Activated CD8-positive, alpha-beta T cell treated with anti-CD3 and anti-CD28 coated beads, Interleukin-2, amount 10 ng/mL, durations not matched to agents 7 days and 5 days (primary cell): ENCODE measurements around the gene RASL11B. TPM values are rescaled to one million over a fixed set of nuclear protein-coding genes. Genes with fewer than 3 reads are reported as not detected.

Source experiments
- ATAC-seq: fragments of 150-1000 bp; cut with Tn5 transposase; one replicate; pipeline ENCODE4 v1.10.0; 2021; ENCODE audit warnings: moderate library complexity
- CTCF ChIA-PET: fragments of 350-600 bp; sonication (Branson Sonifier 250); formaldehyde crosslinking; loops from one replicate; lab custom pipeline; 2021; ENCODE audit warnings: antibody characterized with exemption; lab: Charles Lee
- POLR2A ChIA-PET: fragments of 350-600 bp; sonication (Branson Sonifier 250); formaldehyde crosslinking; loops from one replicate; lab custom pipeline; 2021; ENCODE audit warnings: antibody characterized with exemption; lab: Charles Lee
- DNase-seq: peaks from one replicate; pipeline ENCODE4 v3.0.0-alpha.2; 2020
- H3K27ac Mint-ChIP-seq: one replicate; pipeline ENCODE4 v1.8.0; 2021; ENCODE audit warnings: mild to moderate bottlenecking, mixed read lengths
- H3K27me3 Mint-ChIP-seq: one replicate; pipeline ENCODE4 v1.8.0; 2021; ENCODE audit warnings: low read depth, mixed read lengths
- H3K36me3 Mint-ChIP-seq: one replicate; pipeline ENCODE4 v1.8.0; 2021; ENCODE audit warnings: low read depth, mixed read lengths
- H3K4me1 Mint-ChIP-seq: one replicate; pipeline ENCODE4 v1.8.0; 2021; ENCODE audit warnings: low read depth, mixed read lengths
- H3K4me3 Mint-ChIP-seq: one replicate; pipeline ENCODE4 v1.8.0; 2021; ENCODE audit warnings: mild to moderate bottlenecking, mixed read lengths
- H3K9me3 Mint-ChIP-seq: one replicate; pipeline ENCODE4 v1.8.0; 2022; ENCODE audit warnings: mixed read lengths; ENCODE audit not compliant: insufficient read depth
- total RNA-seq, 2 experiments: library from RNA; stranded (reverse); gene quantifications; one replicate each; pipeline ENCODE4 v1.2.3, GENCODE V29; 2021

The RASL11B gene
- total RNA-seq, 2 experiments from 2014 or later, result 0.13 TPM; not detected in 1

- ChIA-PET CTCF (no interaction called here), POLR2A (no interaction called here)
- DNase-seq (no peak), ATAC-seq (no peak)
- Mint-ChIP-seq H3K27ac (no peak overlapping the region), H3K9me3 (no peaks in the 10 kb centered on the region), H3K27me3 (no peaks in the 10 kb centered on the region), H3K4me3 (no peak overlapping the region), H3K36me3 (no peaks in the 10 kb centered on the region), H3K4me1 (peaks cover 17% of the 10 kb centered on the region)
Measured at GRCh38 chr4:52879471-52879870, 17.4 kb downstream of the RASL11B start.

DNA sequence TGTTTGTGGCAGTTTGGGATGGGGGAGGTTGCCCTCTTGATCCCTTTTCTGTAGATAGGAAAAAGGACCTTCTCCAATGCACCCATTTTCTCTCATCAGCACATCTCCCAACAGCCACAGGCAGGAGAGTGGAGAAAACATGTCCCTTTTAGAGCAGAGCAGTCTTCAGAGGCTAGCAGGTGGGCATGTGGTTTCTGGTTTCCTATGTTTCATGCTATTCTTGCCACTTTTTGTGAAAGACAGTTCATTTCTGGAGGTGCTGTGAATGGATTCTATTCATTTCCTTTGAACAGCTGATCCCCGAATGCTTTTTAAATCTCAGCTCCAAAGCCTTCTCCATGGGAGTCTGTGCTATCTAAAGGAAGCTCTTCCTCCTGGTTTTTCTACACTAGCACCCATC, 18.9 kb downstream of the RASL11B start:
- peaks cover 14% of the 10 kb centered on the region for H3K4me1 Mint-ChIP-seq
- H3K27me3 Mint-ChIP-seq, result no peaks in the 10 kb centered on the region
- H3K9me3 Mint-ChIP-seq, result no peaks in the 10 kb centered on the region
- ATAC-seq (no peak), DNase-seq (no peak)
- no peaks in the 10 kb centered on the region for H3K36me3 Mint-ChIP-seq
- H3K27ac Mint-ChIP-seq, result no peak overlapping the region
- H3K4me3 Mint-ChIP-seq, result no peak overlapping the region
- ChIA-PET POLR2A (no interaction called here), CTCF (no interaction called here)

DNA sequence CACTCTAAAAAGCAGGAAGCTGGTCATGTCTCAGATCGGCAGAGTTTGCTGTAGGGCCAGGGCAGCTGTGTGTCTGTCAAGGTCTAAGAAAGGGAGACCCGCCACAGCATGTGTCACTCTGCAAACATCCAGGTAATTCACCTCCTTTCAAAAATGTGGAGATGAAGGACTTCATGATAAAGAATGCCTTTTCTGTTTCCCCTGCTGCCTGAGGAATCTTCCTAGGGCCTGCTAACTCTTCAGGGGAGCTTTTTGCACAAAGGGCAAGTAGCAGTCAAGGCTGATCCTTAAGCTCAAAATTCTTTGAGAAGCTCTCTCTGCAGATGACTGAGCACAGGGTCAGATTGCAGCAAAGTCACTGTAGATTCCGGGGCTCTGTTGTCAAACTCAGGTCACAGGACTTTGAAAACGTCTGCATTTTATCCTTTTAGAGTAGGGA, 21.1 kb downstream of the RASL11B start:
- Mint-ChIP-seq H3K36me3 (no peaks in the 10 kb centered on the region), H3K27ac (no peak overlapping the region), H3K9me3 (no peaks in the 10 kb centered on the region), H3K4me3 (no peak overlapping the region), H3K4me1 (peaks cover 8% of the 10 kb centered on the region), H3K27me3 (no peaks in the 10 kb centered on the region)
- CTCF ChIA-PET, result interaction anchor here (1.7 kb wide), 1 partner anchor 29 kb away, joined by 4 read pairs; no protein-coding TSS in a partner anchor
- ATAC-seq (no peak), DNase-seq (no peak)
- POLR2A ChIA-PET, result no interaction called here

DNA sequence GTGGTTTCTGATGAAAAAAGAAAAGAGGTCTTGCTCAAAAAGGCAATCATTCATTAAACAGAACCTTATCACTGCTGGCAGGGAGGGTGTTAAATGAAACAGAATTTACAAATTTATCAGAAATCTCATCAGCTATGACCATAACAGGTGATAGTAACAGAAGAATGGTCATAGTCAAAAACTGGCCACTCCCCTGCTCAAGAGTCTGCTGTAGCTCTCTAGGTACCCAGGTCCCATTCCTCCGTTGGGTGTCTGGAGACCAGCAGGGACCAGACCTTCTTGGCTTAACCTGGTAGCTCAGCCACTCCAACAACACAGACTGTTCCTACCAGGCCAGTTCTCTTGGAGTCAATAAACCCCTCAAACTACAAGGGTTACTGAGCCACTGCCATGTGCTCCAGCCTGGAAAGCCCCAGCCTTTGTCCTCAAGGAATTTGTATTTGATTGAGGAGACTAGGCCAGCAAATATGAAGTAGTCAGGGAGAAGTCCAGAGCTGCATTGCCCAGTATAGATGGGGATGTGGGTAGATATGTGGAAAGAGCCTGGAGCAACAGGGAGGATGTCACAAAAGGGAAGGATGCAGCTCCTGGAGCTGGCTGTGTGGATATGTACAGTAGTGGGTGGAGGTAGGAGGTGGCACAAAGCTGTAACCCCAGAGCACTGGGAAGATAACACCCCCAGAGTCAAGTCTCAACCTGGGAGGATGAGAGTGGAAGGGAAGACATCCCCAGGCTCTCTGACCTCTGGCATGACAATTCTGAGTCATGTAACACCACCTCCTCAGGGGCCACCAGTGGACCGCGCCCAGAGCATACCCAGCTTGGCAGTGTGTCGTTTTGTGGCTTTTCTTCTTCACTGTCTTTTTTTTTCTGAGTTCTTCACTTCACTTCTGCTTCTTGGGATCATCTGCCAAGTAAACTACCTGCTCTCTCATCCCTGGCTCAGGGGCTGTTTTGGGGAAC, 21.9 kb downstream of the RASL11B start:
- DNase-seq, result no peak
- ChIA-PET CTCF (interaction anchor here (1.7 kb wide), 1 partner anchor 28 kb away, joined by 4 read pairs; no protein-coding TSS in a partner anchor), POLR2A (no interaction called here)
- Mint-ChIP-seq H3K36me3 (peaks cover 3% of the 10 kb centered on the region), H3K4me3 (no peak overlapping the region), H3K27ac (no peak overlapping the region), H3K9me3 (no peaks in the 10 kb centered on the region), H3K27me3 (no peaks in the 10 kb centered on the region), H3K4me1 (peaks cover 8% of the 10 kb centered on the region)
- ATAC-seq, result no peak

DNA sequence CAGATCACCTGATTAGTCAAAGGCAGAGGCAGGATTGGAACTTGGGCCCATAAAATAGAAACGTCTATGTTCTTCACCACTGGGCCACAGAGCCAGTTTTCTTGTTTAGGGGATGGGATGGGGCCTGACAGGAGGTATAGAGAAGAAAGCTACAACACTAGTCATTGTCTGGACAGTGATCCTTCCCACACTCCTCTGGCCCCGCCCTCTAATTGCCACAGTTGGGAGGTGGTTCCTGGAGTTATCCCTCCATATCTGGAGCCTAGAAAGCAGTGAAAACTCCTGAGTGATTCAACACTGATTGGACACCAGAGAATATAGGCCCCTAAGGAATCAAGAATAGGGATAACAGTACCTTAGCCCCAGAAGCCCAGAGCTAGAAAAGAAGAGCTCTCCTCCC, 22.9 kb downstream of the RASL11B start:
- CTCF ChIA-PET, result interaction anchor here (0.8 kb wide), 1 partner anchor 179 kb away, joined by 3 read pairs; no protein-coding TSS in a partner anchor
- Mint-ChIP-seq H3K4me3 (no peak overlapping the region), H3K4me1 (peaks cover 14% of the 10 kb centered on the region), H3K27me3 (no peaks in the 10 kb centered on the region), H3K9me3 (no peaks in the 10 kb centered on the region), H3K27ac (no peak overlapping the region), H3K36me3 (peaks cover 3% of the 10 kb centered on the region)
- ATAC-seq (no peak), DNase-seq (no peak)
- POLR2A ChIA-PET, result no interaction called here

GRCh38 chr4:52889354-52889753, 27.2 kb downstream of the RASL11B start:
- no peak for ATAC-seq
- POLR2A ChIA-PET, result no interaction called here
- Mint-ChIP-seq H3K9me3 (no peaks in the 10 kb centered on the region), H3K27me3 (no peaks in the 10 kb centered on the region), H3K36me3 (peaks cover 3% of the 10 kb centered on the region), H3K4me1 (peaks cover 22% of the 10 kb centered on the region), H3K27ac (no peak overlapping the region), H3K4me3 (no peak overlapping the region)
- CTCF ChIA-PET, result no interaction called here
- no peak for DNase-seq

DNA sequence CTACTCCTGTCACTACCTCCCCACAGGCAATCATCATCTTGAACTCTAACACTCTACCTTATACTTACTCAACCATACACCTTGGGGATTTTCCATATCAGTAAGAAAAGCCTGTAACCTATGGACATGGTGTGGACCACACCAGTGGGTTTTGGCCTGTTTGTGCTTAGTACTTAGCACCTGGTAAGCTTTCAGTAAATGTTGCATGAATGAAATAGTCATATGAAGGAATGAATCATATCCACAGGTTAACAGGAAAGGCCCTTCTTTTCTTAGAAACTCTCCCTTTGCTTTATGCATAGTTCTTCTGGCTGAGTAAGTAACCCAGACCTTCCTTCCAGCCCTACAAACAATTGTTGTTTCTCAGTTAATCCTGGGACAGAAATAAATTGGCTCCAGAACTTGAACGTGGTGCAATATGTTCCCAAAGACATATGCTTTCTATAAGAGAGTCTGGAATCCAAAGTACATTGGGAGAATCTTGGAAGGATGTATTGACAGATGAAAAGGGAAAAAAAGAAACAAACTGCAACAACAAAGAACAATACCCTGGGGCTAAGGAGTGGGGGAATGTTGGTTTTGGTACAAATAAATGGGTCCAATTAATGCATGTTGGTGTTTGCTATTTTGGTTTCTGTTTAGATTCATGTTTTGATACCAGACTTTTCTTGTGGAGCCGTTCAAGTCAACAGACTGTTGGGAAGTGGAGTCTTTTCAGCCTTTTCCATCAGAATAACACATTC, 27.8 kb downstream of the RASL11B start:
- Mint-ChIP-seq H3K4me1 (peaks cover 27% of the 10 kb centered on the region), H3K27me3 (no peaks in the 10 kb centered on the region), H3K36me3 (peaks cover 3% of the 10 kb centered on the region), H3K4me3 (no peak overlapping the region), H3K27ac (no peak overlapping the region), H3K9me3 (no peaks in the 10 kb centered on the region)
- ATAC-seq (no peak), DNase-seq (no peak)
- ChIA-PET POLR2A (no interaction called here), CTCF (no interaction called here)

- ATAC-seq, result no peak
- Mint-ChIP-seq H3K4me1 (peaks cover 32% of the 10 kb centered on the region), H3K4me3 (no peak overlapping the region), H3K36me3 (peaks cover 3% of the 10 kb centered on the region), H3K27ac (no peak overlapping the region), H3K9me3 (no peaks in the 10 kb centered on the region), H3K27me3 (no peaks in the 10 kb centered on the region)
- ChIA-PET POLR2A (no interaction called here), CTCF (no interaction called here)
- DNase-seq, result no peak
Measured at GRCh38 chr4:52890521-52890791, 28.3 kb downstream of the RASL11B start.

GRCh38 chr4:52891743-52892142, 29.6 kb downstream of the RASL11B start:
- CTCF ChIA-PET, result no interaction called here
- Mint-ChIP-seq H3K9me3 (no peaks in the 10 kb centered on the region), H3K4me1 (peaks cover 35% of the 10 kb centered on the region), H3K36me3 (peaks cover 3% of the 10 kb centered on the region), H3K27me3 (no peaks in the 10 kb centered on the region), H3K27ac (no peak overlapping the region), H3K4me3 (no peak overlapping the region)
- no peak for ATAC-seq
- POLR2A ChIA-PET, result no interaction called here
- DNase-seq, result no peak

GRCh38 chr4:52892880-52893279, 30.8 kb downstream of the RASL11B start:
- DNase-seq (no peak), ATAC-seq (no peak)
- POLR2A ChIA-PET, result no interaction called here
- H3K4me1 Mint-ChIP-seq, result peaks cover 35% of the 10 kb centered on the region
- H3K36me3 Mint-ChIP-seq, result peaks cover 3% of the 10 kb centered on the region
- H3K27ac Mint-ChIP-seq, result no peak overlapping the region
- no peaks in the 10 kb centered on the region for H3K27me3 Mint-ChIP-seq
- H3K4me3 Mint-ChIP-seq, result no peak overlapping the region
- H3K9me3 Mint-ChIP-seq, result no peaks in the 10 kb centered on the region
- CTCF ChIA-PET, result interaction anchor here (2.0 kb wide), 1 partner anchor 19 kb away, joined by 10 read pairs; no protein-coding TSS in a partner anchor

DNA sequence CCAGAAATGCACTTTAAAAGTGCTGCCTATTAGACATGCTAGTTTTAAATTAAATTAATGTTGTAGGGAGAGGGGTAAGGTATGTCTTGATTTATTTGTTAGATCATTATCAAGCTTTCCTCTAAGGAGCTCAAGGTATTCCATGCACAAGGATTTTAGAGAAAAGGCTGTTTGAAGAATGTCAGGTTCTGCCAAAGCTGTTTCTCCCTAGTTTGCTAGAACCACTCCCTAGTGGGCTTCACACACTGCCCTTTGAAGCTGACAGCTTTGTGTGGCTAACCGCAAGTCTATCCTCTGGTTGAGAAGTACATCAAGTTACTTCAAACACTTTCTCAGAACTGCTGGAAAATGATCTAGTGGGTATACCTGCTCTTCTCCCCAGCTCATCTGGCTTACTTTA, 32.3 kb downstream of the RASL11B start:
- Mint-ChIP-seq H3K4me3 (no peak overlapping the region), H3K36me3 (no peaks in the 10 kb centered on the region), H3K4me1 (peaks cover 35% of the 10 kb centered on the region), H3K27ac (no peak overlapping the region), H3K27me3 (no peaks in the 10 kb centered on the region), H3K9me3 (no peaks in the 10 kb centered on the region)
- ChIA-PET POLR2A (no interaction called here), CTCF (interaction anchor here (0.7 to 2.0 kb wide), 3 partner anchors 16 to 107 kb away, joined by 3 to 10 read pairs (median 4); no protein-coding TSS in a partner anchor)
- peak; percentile 47 for DNase-seq
- peak; percentile 44 for ATAC-seq

DNA sequence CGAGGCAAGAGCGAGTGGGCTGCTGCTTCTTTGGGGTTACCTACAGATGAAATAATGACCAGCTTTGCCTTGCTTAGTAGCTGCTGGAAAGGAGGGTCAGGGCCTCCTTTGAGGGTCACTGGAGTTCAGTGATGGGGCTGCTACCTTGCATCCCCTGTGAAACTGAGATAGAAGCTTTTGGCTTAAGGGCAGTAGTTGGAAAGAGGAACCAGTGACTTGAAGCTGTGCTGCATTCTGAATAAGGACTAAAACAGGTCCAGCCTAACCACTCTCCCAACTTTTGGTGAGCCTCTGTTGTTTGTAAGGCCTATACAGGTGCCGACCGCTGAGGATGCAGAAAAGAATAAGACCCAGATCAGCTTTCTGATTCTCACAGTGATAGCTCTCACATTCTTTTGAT, 41.2 kb downstream of the RASL11B start:
- H3K27ac Mint-ChIP-seq, result no peak overlapping the region
- no peaks in the 10 kb centered on the region for H3K4me1 Mint-ChIP-seq
- no peaks in the 10 kb centered on the region for H3K27me3 Mint-ChIP-seq
- DNase-seq (no peak), ATAC-seq (no peak)
- H3K9me3 Mint-ChIP-seq, result peaks cover 4% of the 10 kb centered on the region
- ChIA-PET CTCF (interaction anchor here (2.4 kb wide), 1 partner anchor 8 kb away, joined by 16 read pairs; no protein-coding TSS in a partner anchor), POLR2A (no interaction called here)
- H3K36me3 Mint-ChIP-seq, result peaks cover 10% of the 10 kb centered on the region
- H3K4me3 Mint-ChIP-seq, result no peak overlapping the region
